GM12873 (cell line): Measurements from ENCODE around the gene MUC6.

Experiments used
- CTCF ChIP-seq: IDR thresholded peaks from 2 replicates; pipeline ENCODE4 v1.5.1; 2012; ENCODE audit warnings: low read depth, mild to moderate bottlenecking, moderate library complexity, low read length, control low read depth; ENCODE audit not compliant: insufficient read depth; ENCODE audit errors: missing control alignments

Gene MUC6

GRCh38 chr11:1070594-1071462, 34.3 kb upstream of the MUC6 start:
- TF ChIP-seq CTCF = no peak

- TF ChIP-seq CTCF = no peak
These were observed 33.2 kb upstream of the MUC6 start for GRCh38 chr11:1069740-1070139.

GRCh38 chr11:1067812-1068496, 31.4 kb upstream of the MUC6 start:
- no peak for TF ChIP-seq CTCF

GRCh38 chr11:1064167-1064566, 27.6 kb upstream of the MUC6 start:
- no peak for TF ChIP-seq CTCF

GRCh38 chr11:1062075-1062820, 25.7 kb upstream of the MUC6 start:
- no peak for TF ChIP-seq CTCF

- no peak for TF ChIP-seq CTCF
These were observed 24.5 kb upstream of the MUC6 start for GRCh38 chr11:1060852-1061616.
